Fibroblast of skin of right quadriceps (primary cell): ENCODE data around the gene ZMYND15.
"Not testable (repeated sequence)": the region's sequence is repeated elsewhere in the genome, so short reads cannot be mapped to it uniquely, and the experiment has no call there.

Source experiments
- DNase-seq: peaks from one replicate; pipeline ENCODE4 v3.0.0-alpha.2; 2013

The ZMYND15 gene

GRCh38 chr17:4739122-4740024 is at the start of gene ZMYND15, which contains the start of gene CXCL16:
Gene ZMYND15, plus strand, starts transcription at chr17:4739833. Its CDS starts 716 bp downstream, at chr17:4740549.
Gene CXCL16, minus strand, starts transcription at chr17:4739928. Its CDS starts 589 bp downstream, at chr17:4739339.
- no peak for DNase-seq

DNA sequence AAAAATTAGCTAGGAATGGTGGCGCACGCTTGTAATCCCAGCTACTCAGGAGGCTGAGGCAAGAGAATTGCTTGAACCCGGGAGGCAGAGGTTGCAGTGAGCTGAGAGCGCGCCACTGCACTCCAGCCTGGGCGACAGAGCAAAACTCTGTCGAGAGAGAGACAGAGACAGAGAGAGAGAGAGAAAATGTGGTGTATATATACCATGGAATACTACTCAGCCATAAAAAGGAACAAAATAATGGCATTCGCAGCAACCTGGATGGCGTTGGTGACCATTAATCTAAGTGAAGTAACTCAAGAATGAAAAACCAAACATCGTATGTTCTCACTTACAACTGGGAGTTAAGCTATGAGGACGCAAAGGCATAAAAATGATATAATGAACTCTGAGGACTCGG is 49.8 kb upstream of the ZMYND15 start:
- not testable (repeated sequence) for DNase-seq

DNA sequence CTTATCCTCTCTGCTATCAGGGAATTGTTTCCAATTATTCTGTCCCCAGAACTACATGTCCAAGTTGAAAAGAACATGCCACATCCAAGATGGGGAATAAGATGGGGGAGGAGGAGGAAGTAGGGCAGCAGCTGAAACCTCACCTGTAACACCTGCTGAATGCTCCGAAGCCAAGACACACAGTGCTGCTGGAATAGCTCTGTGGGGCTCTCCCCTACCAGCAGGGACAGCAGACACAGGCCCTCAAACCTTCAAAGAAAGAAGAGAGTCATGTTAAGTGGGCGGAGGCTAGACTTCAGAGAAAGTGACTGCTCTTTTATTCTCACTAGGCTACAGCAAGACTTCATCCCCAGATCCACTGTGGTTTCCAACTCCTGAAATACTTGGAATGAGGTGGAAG is 48.9 kb upstream of the ZMYND15 start:
- DNase-seq: no peak

DNA sequence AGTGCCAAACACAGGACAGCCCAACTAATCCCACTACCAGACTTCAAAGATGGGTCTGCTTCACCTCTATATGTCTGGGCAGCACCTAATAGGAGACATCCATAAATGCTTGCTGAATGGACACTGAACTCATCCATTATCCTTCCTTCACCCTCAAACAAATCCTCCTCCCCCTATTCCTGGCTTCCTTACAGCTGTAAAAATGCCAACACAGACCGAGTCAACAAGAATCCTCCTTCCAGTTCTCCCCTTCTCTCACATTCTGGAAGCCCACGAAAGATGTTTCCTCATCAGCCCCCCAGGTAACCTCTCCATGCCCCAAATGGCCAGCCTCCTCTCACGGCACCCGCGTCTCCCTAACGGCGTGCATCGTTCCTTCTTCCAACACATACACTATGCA is 47.9 kb upstream of the ZMYND15 start:
- peak; percentile 21 for DNase-seq

GRCh38 chr17:4693416-4693815 is 46.2 kb upstream of the ZMYND15 start:
- no peak for DNase-seq

- no peak for DNase-seq
These were observed 43.2 kb upstream of the ZMYND15 start for GRCh38 chr17:4696437-4696805.

- not testable (repeated sequence) for DNase-seq
These were observed 40.1 kb upstream of the ZMYND15 start for GRCh38 chr17:4699401-4700056.

- no peak for DNase-seq
These were observed 38.5 kb upstream of the ZMYND15 start for GRCh38 chr17:4701116-4701515.

DNA sequence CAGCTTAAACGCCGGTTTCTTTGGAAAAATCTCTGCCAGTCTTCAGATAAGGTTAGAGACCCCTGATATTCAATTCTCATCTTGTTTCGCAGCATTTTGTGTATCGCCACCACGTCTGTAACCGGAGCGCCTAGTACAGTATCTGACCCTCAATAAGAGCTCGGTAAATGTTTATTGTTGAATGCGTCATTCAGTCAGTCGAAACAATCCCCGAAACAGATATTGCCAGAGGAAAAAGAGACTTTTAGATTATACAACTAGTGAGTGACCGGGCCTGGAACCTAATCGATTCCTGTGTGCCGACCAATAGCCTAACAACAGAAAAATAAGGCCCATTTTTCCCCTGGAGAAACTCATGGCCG is 36.3 kb upstream of the ZMYND15 start:
- DNase-seq: no peak

DNA sequence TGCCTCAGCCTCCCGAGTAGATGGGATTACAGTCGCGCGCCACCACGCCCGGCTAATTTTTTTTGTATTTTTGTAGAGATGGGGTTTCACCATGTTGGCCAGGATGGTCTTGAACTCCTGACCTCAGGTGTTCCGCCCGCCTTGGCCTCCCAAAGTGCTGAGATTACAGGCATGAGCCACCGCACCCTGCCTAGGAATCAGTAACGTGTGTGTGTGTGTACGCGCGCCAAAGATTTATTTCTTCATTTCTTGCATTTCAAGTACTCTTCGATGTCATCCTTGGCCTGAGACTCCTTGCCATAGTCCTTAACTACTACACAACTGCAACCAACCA is 35.1 kb upstream of the ZMYND15 start:
- DNase-seq: not testable (repeated sequence)

- DNase-seq: no peak
These were observed 34.6 kb upstream of the ZMYND15 start for GRCh38 chr17:4704991-4705390.

DNA sequence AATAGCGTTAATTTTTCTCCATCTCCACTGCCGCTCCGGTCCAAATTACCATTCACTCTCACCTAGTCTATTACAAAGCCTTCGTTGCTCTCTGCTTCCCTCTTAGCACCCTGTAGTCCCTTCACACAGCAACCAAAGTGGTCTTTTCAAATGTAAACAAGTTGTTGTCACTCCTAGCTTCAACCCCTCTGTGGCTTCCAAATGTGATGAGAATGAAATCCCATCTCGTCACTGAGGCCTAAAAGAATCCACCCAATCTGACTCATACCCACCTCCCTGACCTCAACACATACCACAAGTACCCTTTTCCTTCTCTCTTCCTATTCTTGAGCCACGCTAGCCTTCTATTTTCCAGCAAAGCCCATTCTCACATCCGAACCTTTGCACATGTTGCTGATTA is 33.5 kb upstream of the ZMYND15 start:
- peak; percentile 28 for DNase-seq

- DNase-seq: no peak
These were observed 31.2 kb upstream of the ZMYND15 start for GRCh38 chr17:4708436-4708835.

DNA sequence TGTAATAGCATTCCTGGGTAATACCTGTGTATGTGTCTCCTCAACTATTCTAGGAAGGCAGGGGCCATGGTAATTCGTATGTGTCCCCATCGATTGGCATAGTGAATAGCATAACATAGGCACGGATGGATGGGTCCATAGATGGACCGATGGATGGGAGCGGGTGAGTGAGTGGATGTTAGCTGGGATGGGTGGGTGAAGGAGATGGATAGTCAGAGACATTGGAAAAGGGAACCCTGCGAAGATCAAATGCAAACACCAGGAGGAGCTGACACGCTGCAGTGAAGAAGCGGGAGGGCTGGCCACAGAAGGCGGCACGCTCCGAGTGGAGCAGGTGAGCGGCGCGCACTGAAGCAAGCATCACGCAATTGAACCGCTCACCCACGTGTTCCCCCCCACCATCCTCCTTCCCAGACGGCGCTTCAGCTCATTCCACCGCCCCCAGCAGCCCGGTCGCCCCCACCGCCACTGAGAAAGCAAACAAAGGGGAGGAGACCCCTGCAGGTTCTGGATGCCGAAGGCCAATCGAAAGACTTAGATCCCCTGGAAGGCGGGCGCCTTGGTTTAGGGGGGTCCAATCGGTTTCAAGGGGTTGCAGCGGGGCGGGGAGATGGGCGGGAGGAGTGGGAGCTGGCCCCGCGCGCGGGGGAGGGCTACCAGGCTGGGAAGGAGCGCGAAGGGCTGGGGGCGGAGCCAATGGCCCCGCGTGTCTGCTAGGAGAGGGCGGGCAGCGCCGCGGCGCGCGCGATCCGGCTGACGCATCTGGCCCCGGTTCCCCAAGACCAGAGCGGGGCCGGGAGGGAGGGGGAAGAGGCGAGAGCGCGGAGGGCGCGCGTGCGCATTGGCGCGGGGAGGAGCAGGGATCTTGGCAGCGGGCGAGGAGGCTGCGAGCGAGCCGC is 29.6 kb upstream of the ZMYND15 start, which contains the start of gene ARRB2:
ARRB2 (plus strand) TSS at position 839 of the 899 bp plus-strand sequence. CDS start 90 bp downstream, outside the sequence.
- DNase-seq: peak; percentile 98

- no peak for DNase-seq
These were observed 28.7 kb upstream of the ZMYND15 start for GRCh38 chr17:4710693-4711634.

GRCh38 chr17:4711661-4712181 is 27.9 kb upstream of the ZMYND15 start:
- no peak for DNase-seq

DNA sequence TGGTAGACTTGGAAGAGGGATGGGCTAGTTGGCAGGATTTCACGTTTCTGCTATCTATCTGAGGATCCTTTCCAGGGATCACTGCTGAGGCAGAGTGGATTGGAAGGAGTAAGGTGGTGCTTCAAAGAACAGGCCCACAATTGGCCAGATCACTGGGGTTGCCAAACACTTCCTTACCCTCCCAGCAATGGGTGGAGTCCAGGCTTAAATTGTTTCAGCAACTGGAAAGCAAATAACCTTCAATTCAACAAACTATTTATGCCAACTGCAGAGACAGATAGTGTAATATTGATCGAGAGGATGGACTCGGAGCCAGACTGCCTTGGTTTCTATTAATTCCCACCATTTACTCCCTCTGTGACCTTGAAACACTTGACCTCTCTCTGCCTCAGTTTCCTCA is 27.1 kb upstream of the ZMYND15 start:
- no peak for DNase-seq

DNA sequence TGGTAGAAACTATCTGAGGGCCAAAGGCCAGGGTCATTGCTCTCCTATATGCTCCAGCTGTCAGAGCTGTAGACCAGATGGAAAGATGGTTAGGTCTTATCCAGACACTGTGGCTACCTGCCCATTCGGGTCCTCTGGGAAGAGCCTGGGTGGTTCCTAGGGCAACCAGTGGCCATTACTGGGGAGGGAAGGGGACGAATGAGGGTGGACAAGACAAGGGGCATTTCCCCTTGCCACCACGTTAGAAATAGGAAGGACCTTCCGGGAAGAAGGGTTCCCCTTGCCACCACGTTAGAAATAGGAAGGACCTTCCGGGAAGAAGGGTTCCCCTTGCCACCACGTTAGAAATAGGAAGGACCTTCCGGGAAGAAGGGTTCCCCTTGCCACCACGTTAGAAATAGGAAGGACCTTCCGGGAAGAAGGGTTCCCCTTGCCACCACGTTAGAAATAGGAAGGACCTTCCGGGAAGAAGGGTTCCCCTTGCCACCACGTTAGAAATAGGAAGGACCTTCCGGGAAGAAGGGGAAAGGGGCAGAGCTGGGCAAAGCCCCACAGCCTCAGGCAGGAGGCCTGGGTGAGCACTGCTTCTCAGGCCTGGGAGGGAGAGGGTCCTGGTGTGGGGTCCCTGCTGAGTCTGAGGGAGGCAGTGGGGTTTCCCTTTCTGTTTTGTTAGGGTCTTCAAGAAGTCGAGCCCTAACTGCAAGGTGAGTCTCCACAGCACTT is 25.1 kb upstream of the ZMYND15 start:
- DNase-seq: not testable (repeated sequence)

- no peak for DNase-seq
These were observed 24.4 kb upstream of the ZMYND15 start for GRCh38 chr17:4715063-4715744.

- DNase-seq: no peak
These were observed 23.6 kb upstream of the ZMYND15 start for GRCh38 chr17:4716081-4716480.
